Sigmoid colon (tissue), 4 donors: ENCODE data around the gene NPW.

Experiments used
- POLR2A ChIP-seq, 2 donors: fragments of 450-650 bp; IDR thresholded peaks; one replicate each; pipeline ENCODE4 v1.6.1; 2016; ENCODE audit warnings: antibody characterized with exemption in 2 of 2, mild to moderate bottlenecking in 2 of 2, moderate library complexity in 2 of 2
- POLR2AphosphoS5 ChIP-seq, 4 donors: sonication (generic); formaldehyde crosslinking; IDR thresholded peaks; one replicate each; pipeline ENCODE4 v1.6.1; 2017; ENCODE audit warnings: antibody characterized with exemption in 4 of 4
- TF ChIP-seq, protein P1 (sequence below), 4 experiments: fragments of 450-650 bp in 3 of 4; fragments of 200-600 bp in 1 of 4; IDR thresholded peaks; one replicate each; pipeline ENCODE4 v1.5.1; 2016 to 2019; ENCODE audit warnings: antibody characterized with exemption in 4 of 4, mild to moderate bottlenecking in 3 of 4, moderate library complexity in 2 of 4

DNA sequence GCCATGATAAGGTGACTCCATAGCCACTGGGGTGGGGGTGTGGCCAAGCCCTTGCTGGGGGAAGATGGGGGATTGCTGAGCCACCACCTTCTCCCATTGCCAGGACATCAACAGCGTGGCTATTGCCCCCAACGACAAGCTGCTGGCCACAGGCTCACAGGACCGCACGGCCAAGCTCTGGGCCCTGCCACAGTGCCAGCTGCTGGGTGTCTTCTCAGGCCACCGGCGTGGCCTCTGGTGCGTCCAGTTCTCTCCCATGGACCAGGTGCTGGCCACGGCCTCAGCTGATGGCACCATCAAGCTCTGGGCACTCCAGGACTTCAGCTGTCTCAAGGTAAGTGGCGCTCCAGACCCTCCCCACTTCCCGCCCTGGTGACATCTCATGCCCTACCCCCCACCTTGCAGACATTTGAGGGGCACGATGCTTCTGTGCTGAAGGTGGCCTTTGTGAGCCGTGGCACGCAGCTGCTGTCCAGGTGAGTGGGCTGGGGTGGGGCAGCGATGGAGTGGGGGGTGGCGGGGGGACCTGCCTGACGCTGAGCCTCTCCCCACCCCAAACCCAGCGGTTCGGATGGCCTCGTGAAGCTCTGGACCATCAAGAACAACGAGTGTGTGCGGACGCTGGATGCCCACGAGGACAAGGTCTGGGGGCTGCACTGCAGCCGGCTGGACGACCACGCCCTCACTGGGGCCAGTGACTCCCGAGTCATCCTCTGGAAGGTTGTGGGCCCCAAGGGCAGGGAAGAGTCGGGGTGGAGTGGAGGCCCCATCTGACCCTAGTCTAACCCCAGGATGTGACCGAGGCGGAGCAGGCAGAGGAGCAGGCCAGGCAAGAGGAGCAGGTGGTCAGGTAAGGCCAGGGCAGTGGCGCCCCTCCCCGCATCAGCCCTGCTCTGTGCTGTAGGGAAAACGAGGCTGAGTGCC lies 42.4 kb upstream of the NPW start:
- TF ChIP-seq, protein P1, sequence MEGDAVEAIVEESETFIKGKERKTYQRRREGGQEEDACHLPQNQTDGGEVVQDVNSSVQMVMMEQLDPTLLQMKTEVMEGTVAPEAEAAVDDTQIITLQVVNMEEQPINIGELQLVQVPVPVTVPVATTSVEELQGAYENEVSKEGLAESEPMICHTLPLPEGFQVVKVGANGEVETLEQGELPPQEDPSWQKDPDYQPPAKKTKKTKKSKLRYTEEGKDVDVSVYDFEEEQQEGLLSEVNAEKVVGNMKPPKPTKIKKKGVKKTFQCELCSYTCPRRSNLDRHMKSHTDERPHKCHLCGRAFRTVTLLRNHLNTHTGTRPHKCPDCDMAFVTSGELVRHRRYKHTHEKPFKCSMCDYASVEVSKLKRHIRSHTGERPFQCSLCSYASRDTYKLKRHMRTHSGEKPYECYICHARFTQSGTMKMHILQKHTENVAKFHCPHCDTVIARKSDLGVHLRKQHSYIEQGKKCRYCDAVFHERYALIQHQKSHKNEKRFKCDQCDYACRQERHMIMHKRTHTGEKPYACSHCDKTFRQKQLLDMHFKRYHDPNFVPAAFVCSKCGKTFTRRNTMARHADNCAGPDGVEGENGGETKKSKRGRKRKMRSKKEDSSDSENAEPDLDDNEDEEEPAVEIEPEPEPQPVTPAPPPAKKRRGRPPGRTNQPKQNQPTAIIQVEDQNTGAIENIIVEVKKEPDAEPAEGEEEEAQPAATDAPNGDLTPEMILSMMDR (IDR thresholded peaks at IDR 0.05), result no peak
- TF ChIP-seq POLR2A (IDR thresholded peaks at IDR 0.05) (no peak), POLR2AphosphoS5 (IDR thresholded peaks at IDR 0.05) (no peak)
